ENCODE measurements around the gene FCRL3. TPM values are rescaled to one million over a fixed set of nuclear protein-coding genes. Genes with fewer than 3 reads are reported as not detected.

FCRL3 gene
- total and polyA plus RNA-seq, 2 of the 8 experiments (the other 6 are each of a cell fraction or from before 2014, with no cell fraction given): not detected

GRCh38 chr1:157700732-157701131, at the start of gene FCRL3 (continued):
- TF ChIP-seq USF2 (IDR thresholded peaks at IDR 0.05; ENCODE audit: low read length): no peak
- TF ChIP-seq TAF1 (IDR thresholded peaks at IDR 0.05; ENCODE audit: low read depth, low read length): no peak
- no peak for TF ChIP-seq KDM5A (IDR thresholded peaks at IDR 0.05; ENCODE audit: low read length)
- TF ChIP-seq CEBPB (IDR thresholded peaks at IDR 0.05; ENCODE audit: low read depth, low read length): no peak
- no peak for TF ChIP-seq CHD1 (IDR thresholded peaks at IDR 0.05; ENCODE audit: low read depth, low read length)
- TF ChIP-seq RAD21 (IDR thresholded peaks at IDR 0.05 in 1 of 2, conservative IDR thresholded peaks at IDR 0.05 in 1 of 2; ENCODE audit: low read depth in 2 of 2, low read length in 2 of 2): no peak
- TF ChIP-seq JUND (IDR thresholded peaks at IDR 0.05; ENCODE audit: low read length): no peak
